Transverse colon (tissue), 4 donors: ENCODE data around the gene CDC20.

ENCODE experiments used
- EP300 ChIP-seq: sonication (generic); formaldehyde crosslinking; IDR thresholded peaks from one replicate; pipeline ENCODE4 v1.6.1; 2017; ENCODE audit warnings: antibody characterized with exemption, low read depth
- POLR2A ChIP-seq: fragments of 450-650 bp; IDR thresholded peaks from one replicate; pipeline ENCODE4 v1.6.1; 2016; ENCODE audit warnings: antibody characterized with exemption, mild to moderate bottlenecking, moderate library complexity
- POLR2AphosphoS5 ChIP-seq, 3 donors: sonication (generic); formaldehyde crosslinking; IDR thresholded peaks; one replicate each; pipeline ENCODE4 v1.6.1; 2016; ENCODE audit warnings: antibody characterized with exemption in 3 of 3
- TF ChIP-seq, protein P1 (sequence below), 5 experiments: fragments of 200-600 bp in 3 of 5; fragments of 450-650 bp in 2 of 5; sonication (generic) in 3 of 5; IDR thresholded peaks; 1 replicate in 2 of 5; 2 replicates in 3 of 5; pipeline ENCODE4 v1.5.1; 2016 to 2017; ENCODE audit warnings: antibody characterized with exemption in 5 of 5, inconsistent platforms in 3 of 5, mild to moderate bottlenecking in 2 of 5, moderate library complexity in 1 of 5

DNA sequence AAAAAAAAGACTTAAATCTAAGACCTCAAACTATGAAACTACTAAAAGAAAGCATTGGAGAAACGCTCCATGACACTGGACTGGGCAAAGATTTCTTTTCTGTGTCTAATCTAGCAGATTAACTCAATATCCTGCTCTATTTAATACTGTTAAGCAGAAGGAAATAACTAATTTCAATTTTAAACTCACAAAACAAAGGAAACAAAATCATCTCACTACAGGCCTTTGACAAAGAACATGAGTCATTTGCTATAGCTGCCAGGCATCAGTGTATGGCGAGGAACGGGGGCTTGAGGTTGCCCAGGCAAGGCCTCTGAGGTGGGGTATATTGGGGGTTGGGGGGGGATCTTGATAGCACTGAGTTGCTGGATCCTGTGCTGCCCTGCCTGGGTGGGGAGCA lies 51.8 kb downstream of the CDC20 start:
- TF ChIP-seq POLR2A, result no peak
- TF ChIP-seq, protein P1, sequence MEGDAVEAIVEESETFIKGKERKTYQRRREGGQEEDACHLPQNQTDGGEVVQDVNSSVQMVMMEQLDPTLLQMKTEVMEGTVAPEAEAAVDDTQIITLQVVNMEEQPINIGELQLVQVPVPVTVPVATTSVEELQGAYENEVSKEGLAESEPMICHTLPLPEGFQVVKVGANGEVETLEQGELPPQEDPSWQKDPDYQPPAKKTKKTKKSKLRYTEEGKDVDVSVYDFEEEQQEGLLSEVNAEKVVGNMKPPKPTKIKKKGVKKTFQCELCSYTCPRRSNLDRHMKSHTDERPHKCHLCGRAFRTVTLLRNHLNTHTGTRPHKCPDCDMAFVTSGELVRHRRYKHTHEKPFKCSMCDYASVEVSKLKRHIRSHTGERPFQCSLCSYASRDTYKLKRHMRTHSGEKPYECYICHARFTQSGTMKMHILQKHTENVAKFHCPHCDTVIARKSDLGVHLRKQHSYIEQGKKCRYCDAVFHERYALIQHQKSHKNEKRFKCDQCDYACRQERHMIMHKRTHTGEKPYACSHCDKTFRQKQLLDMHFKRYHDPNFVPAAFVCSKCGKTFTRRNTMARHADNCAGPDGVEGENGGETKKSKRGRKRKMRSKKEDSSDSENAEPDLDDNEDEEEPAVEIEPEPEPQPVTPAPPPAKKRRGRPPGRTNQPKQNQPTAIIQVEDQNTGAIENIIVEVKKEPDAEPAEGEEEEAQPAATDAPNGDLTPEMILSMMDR (IDR thresholded peaks at IDR 0.05), result no peak
- TF ChIP-seq EP300, result no peak
- TF ChIP-seq POLR2AphosphoS5 (IDR thresholded peaks at IDR 0.05), result no peak
